Osteoblast (primary cell): ENCODE measurements around the gene MAZ. TPM values are rescaled to one million over a fixed set of nuclear protein-coding genes. Genes with fewer than 3 reads are reported as not detected.
"Not testable (repeated sequence)": the region's sequence is repeated elsewhere in the genome, so short reads cannot be mapped to it uniquely, and the experiment has no call there.

Experiments used
- DNase-seq: peaks from one replicate; pipeline ENCODE4 v3.0.0; 2011; ENCODE audit warnings: low spot score, mixed read lengths; ENCODE audit not compliant: insufficient read length; ENCODE audit errors: missing footprints
- H2AFZ ChIP-seq: 2 replicates; pipeline ENCODE4 v1.6.0; 2011; ENCODE audit warnings: mild to moderate bottlenecking, low read length
- H3K27ac ChIP-seq: 2 replicates; pipeline ENCODE4 v1.5.1; 2011; ENCODE audit warnings: mild to moderate bottlenecking, low read depth, low read length, moderate library complexity
- H3K27me3 ChIP-seq: 2 replicates; pipeline ENCODE4 v1.6.0; 2012; ENCODE audit warnings: mild to moderate bottlenecking, control low read depth, inconsistent platforms, low read length, moderate library complexity; ENCODE audit not compliant: insufficient read depth
- H3K36me3 ChIP-seq: 2 replicates; pipeline ENCODE4 v1.5.1; 2011; ENCODE audit warnings: mild to moderate bottlenecking, low read length, control low read depth, moderate library complexity; ENCODE audit not compliant: insufficient read depth
- H3K4me1 ChIP-seq: 2 replicates; pipeline ENCODE4 v1.5.1; 2011; ENCODE audit warnings: mild to moderate bottlenecking, low read length, control low read depth, moderate library complexity; ENCODE audit not compliant: insufficient read depth
- H3K4me2 ChIP-seq: 2 replicates; pipeline ENCODE4 v1.6.0; 2011; ENCODE audit warnings: mild to moderate bottlenecking, low read length; ENCODE audit not compliant: insufficient read depth
- H3K4me3 ChIP-seq: fragments of 200-600 bp; sonication (generic); 3 replicates; pipeline ENCODE4 v1.5.1; 2012; ENCODE audit warnings: mild to moderate bottlenecking, low read length, inconsistent platforms; ENCODE audit not compliant: insufficient read depth
- H3K79me2 ChIP-seq: 2 replicates; pipeline ENCODE4 v1.6.0; 2012; ENCODE audit warnings: mild to moderate bottlenecking, low read length, control low read depth, inconsistent platforms; ENCODE audit not compliant: insufficient read depth
- H3K9me3 ChIP-seq: 2 replicates; pipeline ENCODE4 v1.5.1; 2011; ENCODE audit warnings: low read depth, low read length, control low read depth
- H4K20me1 ChIP-seq: 2 replicates; pipeline ENCODE4 v1.6.0; 2012; ENCODE audit warnings: mild to moderate bottlenecking, low read length, control low read depth; ENCODE audit not compliant: insufficient read depth
- CTCF ChIP-seq: IDR thresholded peaks from 2 replicates; pipeline ENCODE4 v1.5.1; 2011; ENCODE audit warnings: mild to moderate bottlenecking, low read depth, low read length, moderate library complexity; ENCODE audit errors: extremely low read depth
- total RNA-seq: library from RNA; depleted of rRNA; stranded (reverse); fragments of >200 nt; gene quantifications from 2 replicates; pipeline ENCODE4 v1.2.3, GENCODE V29; 2012

Gene MAZ
- total RNA-seq, 1 donor: 267 TPM

GRCh38 chr16:29830774-29831173, 24.4 kb downstream of the MAZ start:
- TF ChIP-seq CTCF: no peak
- peaks cover 68% of the 10 kb centered on the region for H3K79me2 ChIP-seq
- no peak overlapping the region for H3K27ac ChIP-seq
- peaks cover 51% of the 10 kb centered on the region for H3K36me3 ChIP-seq
- H3K4me2 ChIP-seq: no peak overlapping the region
- no peak overlapping the region for H2AFZ ChIP-seq
- no peaks in the 10 kb centered on the region for H3K9me3 ChIP-seq
- H4K20me1 ChIP-seq: peaks cover 55% of the 10 kb centered on the region
- H3K4me3 ChIP-seq: no peak overlapping the region
- peaks cover 16% of the 10 kb centered on the region for H3K4me1 ChIP-seq
- H3K27me3 ChIP-seq: no peaks in the 10 kb centered on the region
- peak; percentile 13 for DNase-seq

- no peak overlapping the region for H3K27ac ChIP-seq
- H2AFZ ChIP-seq: no peak overlapping the region
- no peaks in the 10 kb centered on the region for H3K27me3 ChIP-seq
- no peak overlapping the region for H3K4me2 ChIP-seq
- DNase-seq: peak; percentile 35
- H3K79me2 ChIP-seq: peaks cover 61% of the 10 kb centered on the region
- H3K4me1 ChIP-seq: peaks cover 10% of the 10 kb centered on the region
- no peaks in the 10 kb centered on the region for H3K9me3 ChIP-seq
- peaks cover 56% of the 10 kb centered on the region for H3K36me3 ChIP-seq
- no peak overlapping the region for H3K4me3 ChIP-seq
- no peak for TF ChIP-seq CTCF
- H4K20me1 ChIP-seq: peaks cover 52% of the 10 kb centered on the region
These were observed 25.2 kb downstream of the MAZ start for GRCh38 chr16:29831490-29831889.

- H3K4me3 ChIP-seq, DNase-seq, H2AFZ ChIP-seq, H3K27ac ChIP-seq, H3K4me1 ChIP-seq, H3K9me3 ChIP-seq, H3K27me3 ChIP-seq, H3K4me2 ChIP-seq: not testable (repeated sequence)
- H3K79me2 ChIP-seq: peaks cover 50% of the 10 kb centered on the region
- peaks cover 73% of the 10 kb centered on the region for H3K36me3 ChIP-seq
- H4K20me1 ChIP-seq: peaks cover 46% of the 10 kb centered on the region
These were observed 26.9 kb downstream of the MAZ start for GRCh38 chr16:29833219-29833618.

- Histone ChIP-seq H3K79me2 (peaks cover 41% of the 10 kb centered on the region), H3K27ac (no peak overlapping the region), H3K36me3 (peaks cover 80% of the 10 kb centered on the region)
These were observed 27.8 kb downstream of the MAZ start for GRCh38 chr16:29834079-29834478.

More at GRCh38 chr16:29834079-29834478, 27.8 kb downstream of the MAZ start:
- Histone ChIP-seq H3K4me2 (no peak overlapping the region), H3K27me3 (no peaks in the 10 kb centered on the region), H2AFZ (no peak overlapping the region), H3K9me3 (no peaks in the 10 kb centered on the region), H3K4me3 (no peak overlapping the region), H4K20me1 (peaks cover 39% of the 10 kb centered on the region), H3K4me1 (no peaks in the 10 kb centered on the region)
- no peak for DNase-seq
- TF ChIP-seq CTCF: no peak
